Measurements from ENCODE around the gene CALML5. TPM values are rescaled to one million over a fixed set of nuclear protein-coding genes. Genes with fewer than 3 reads are reported as not detected.

CALML5 gene
- total RNA-seq, 2 donors from 2014 or later = 0.46 to 10.5 TPM

DNA sequence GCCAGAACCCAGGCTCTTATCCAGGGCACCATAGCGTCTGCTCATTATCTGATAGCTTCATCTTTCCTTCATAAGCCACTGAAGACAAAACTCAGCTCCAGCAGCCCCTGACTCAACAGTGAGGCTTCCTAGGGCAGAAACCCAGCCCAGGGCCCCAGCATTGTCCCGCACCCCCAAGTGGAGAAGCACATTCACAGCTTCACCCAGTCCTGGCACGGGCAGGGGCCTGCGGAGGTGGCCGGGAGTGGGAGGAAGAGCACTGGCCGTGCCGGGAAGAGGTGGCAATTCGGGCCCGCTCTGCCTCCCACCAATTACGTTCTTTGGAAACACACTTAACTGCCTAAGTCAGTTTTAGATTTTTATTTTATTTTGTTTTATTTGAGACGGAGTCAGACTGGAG, 10.3 kb upstream of the CALML5 start:
- TF ChIP-seq POLR2A (IDR thresholded peaks at IDR 0.05) = no peak
- TF ChIP-seq, protein P1, sequence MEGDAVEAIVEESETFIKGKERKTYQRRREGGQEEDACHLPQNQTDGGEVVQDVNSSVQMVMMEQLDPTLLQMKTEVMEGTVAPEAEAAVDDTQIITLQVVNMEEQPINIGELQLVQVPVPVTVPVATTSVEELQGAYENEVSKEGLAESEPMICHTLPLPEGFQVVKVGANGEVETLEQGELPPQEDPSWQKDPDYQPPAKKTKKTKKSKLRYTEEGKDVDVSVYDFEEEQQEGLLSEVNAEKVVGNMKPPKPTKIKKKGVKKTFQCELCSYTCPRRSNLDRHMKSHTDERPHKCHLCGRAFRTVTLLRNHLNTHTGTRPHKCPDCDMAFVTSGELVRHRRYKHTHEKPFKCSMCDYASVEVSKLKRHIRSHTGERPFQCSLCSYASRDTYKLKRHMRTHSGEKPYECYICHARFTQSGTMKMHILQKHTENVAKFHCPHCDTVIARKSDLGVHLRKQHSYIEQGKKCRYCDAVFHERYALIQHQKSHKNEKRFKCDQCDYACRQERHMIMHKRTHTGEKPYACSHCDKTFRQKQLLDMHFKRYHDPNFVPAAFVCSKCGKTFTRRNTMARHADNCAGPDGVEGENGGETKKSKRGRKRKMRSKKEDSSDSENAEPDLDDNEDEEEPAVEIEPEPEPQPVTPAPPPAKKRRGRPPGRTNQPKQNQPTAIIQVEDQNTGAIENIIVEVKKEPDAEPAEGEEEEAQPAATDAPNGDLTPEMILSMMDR (IDR thresholded peaks at IDR 0.05) = no peak
- no peak for TF ChIP-seq POLR2AphosphoS5 (IDR thresholded peaks at IDR 0.05)
- Histone ChIP-seq H3K27me3 (replicated peaks; ENCODE audit: insufficient read depth) (no peaks in the 10 kb centered on the region), H3K36me3 (no peaks in the 10 kb centered on the region), H3K4me3 (no peak overlapping the region), H3K4me1 (replicated peaks) (no peaks in the 10 kb centered on the region), H3K9me3 (no peaks in the 10 kb centered on the region), H3K27ac (peak overlapping the region in 1 of 2 donors; percentile 45)
- 82% methylated on average over 8 of the region's 11 CpGs for WGBS
- intact Hi-C loops (cut with DNase I) = loop anchor here (5.0 kb wide), 1 partner anchor 62 kb away; no protein-coding TSS in a partner anchor
- no peak for DNase-seq (ENCODE audit: low spot score)

DNA sequence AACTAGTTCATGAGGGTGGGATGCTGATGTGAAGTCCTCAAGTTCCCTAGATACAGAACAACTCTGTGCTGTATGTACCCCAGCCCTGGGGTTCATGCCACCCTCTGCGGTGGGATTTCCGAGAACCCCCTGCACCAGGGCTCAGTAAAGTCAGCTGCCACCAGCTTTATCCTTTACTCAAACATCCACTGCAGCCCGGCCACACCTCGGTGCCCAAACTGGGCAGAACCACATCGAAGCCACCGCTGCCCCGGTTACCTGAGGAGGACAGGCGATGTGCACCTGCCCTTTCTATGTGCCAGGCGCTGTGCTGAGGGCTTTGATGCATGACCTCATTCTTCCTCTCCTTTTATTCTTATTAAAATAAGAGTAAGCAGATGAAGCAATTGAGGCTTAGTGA, 9.9 kb upstream of the CALML5 start:
- peaks cover 2% of the 10 kb centered on the region for H3K4me1 ChIP-seq (replicated peaks)
- H3K27ac ChIP-seq = no peak overlapping the region
- no peaks in the 10 kb centered on the region for H3K27me3 ChIP-seq (replicated peaks; ENCODE audit: insufficient read depth)
- no peak overlapping the region for H3K4me3 ChIP-seq
- TF ChIP-seq, protein P1 (IDR thresholded peaks at IDR 0.05) = no peak
- no peak for TF ChIP-seq POLR2A (IDR thresholded peaks at IDR 0.05)
- no peak for TF ChIP-seq POLR2AphosphoS5 (IDR thresholded peaks at IDR 0.05)
- H3K36me3 ChIP-seq = no peaks in the 10 kb centered on the region
- DNase-seq (ENCODE audit: low spot score) = no peak
- WGBS = 92% methylated on average over 9 of the region's 9 CpGs
- intact Hi-C loops (cut with DNase I) = no loop called here
- H3K9me3 ChIP-seq = no peaks in the 10 kb centered on the region

DNA sequence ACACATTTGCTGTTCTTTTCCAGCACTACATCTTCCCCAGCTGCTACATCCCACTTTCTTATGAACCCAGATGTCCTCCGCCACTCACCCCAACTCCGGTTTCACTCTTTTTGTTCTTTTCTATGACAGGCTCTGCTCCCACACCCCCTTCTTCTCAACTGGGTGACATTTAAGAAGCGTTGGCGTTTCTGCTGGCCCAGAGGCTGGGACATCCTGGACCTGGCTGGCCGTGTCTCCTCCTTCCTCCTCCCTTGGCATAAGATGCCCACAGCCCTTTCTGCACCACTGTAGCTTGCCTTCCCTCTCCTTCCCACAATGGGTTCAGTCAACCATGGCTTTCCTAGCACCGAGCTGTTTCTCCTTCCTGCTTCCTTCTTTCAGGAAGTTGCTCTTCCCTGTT, 9.4 kb upstream of the CALML5 start:
- no peaks in the 10 kb centered on the region for H3K9me3 ChIP-seq
- H3K27ac ChIP-seq = no peak overlapping the region
- TF ChIP-seq, protein P1 (IDR thresholded peaks at IDR 0.05) = no peak
- TF ChIP-seq POLR2AphosphoS5 (IDR thresholded peaks at IDR 0.05) (no peak), POLR2A (IDR thresholded peaks at IDR 0.05) (no peak)
- WGBS = 87% methylated on average over 6 of the region's 6 CpGs
- no peaks in the 10 kb centered on the region for H3K36me3 ChIP-seq
- intact Hi-C loops (cut with DNase I) = no loop called here
- DNase-seq (ENCODE audit: low spot score) = no peak
- peaks cover 6% of the 10 kb centered on the region for H3K4me1 ChIP-seq (replicated peaks)
- no peaks in the 10 kb centered on the region for H3K27me3 ChIP-seq (replicated peaks; ENCODE audit: insufficient read depth)
- H3K4me3 ChIP-seq = no peak overlapping the region

GRCh38 chr10:5508161-5508604, 8.8 kb upstream of the CALML5 start:
- Histone ChIP-seq H3K36me3 (no peaks in the 10 kb centered on the region), H3K4me1 (replicated peaks) (peaks cover 8% of the 10 kb centered on the region), H3K4me3 (no peak overlapping the region), H3K27me3 (replicated peaks; ENCODE audit: insufficient read depth) (no peaks in the 10 kb centered on the region), H3K27ac (no peak overlapping the region), H3K9me3 (no peaks in the 10 kb centered on the region)
- intact Hi-C loops (cut with DNase I) = no loop called here
- no peak for TF ChIP-seq POLR2A (IDR thresholded peaks at IDR 0.05)
- TF ChIP-seq, protein P1 (IDR thresholded peaks at IDR 0.05) = no peak
- TF ChIP-seq POLR2AphosphoS5 (IDR thresholded peaks at IDR 0.05) = no peak
- DNase-seq (ENCODE audit: low spot score) = no peak
- 91% methylated on average over 18 of the region's 18 CpGs for WGBS

DNA sequence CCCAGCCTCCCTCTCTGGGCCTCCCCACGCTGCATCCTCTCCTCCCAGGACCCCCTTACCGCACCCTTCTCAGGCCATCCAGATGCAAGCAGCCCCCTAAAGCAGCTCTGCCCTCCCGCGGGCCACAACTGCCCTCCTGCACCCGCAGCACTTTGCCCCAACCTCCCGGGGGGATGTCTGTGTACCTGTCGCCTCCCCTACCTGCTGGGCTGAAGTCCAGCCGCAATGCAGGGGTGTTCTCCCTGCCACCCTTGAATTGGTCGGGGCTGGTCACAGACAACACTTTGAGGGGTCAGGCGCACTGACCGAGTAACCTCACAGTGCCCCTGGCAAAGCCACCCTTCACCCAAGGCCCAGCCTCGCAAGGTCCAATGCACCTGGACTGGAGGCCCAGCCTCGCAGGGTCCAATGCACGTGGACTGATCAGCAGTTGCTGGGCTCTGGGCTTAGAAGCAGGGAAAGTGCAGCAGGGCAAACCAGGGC, 8.3 kb upstream of the CALML5 start:
- Histone ChIP-seq H3K27ac (no peak overlapping the region), H3K27me3 (replicated peaks; ENCODE audit: insufficient read depth) (no peaks in the 10 kb centered on the region), H3K4me1 (replicated peaks) (peaks cover 13% of the 10 kb centered on the region), H3K4me3 (no peak overlapping the region), H3K9me3 (no peaks in the 10 kb centered on the region), H3K36me3 (no peaks in the 10 kb centered on the region)
- 89% methylated on average over 14 of the region's 14 CpGs for WGBS
- TF ChIP-seq POLR2A (IDR thresholded peaks at IDR 0.05) (no peak), POLR2AphosphoS5 (IDR thresholded peaks at IDR 0.05) (no peak)
- TF ChIP-seq, protein P1 (IDR thresholded peaks at IDR 0.05) = no peak
- no peak for DNase-seq (ENCODE audit: low spot score)
- intact Hi-C loops (cut with DNase I) = no loop called here

Measured in prostate gland (tissue), 2 donors.